Measurements from ENCODE around the gene ZNF112. TPM values are rescaled to one million over a fixed set of nuclear protein-coding genes. Genes with fewer than 3 reads are reported as not detected.

Gene ZNF112
- total RNA-seq, 1 experiment from 2014 or later = 3.3 TPM

GRCh38 chr19:44308011-44308410, 48.5 kb downstream of the ZNF112 start:
- H3K56ac ChIP-seq (ENCODE audit: insufficient read length, low read depth, low read length) = no peak overlapping the region
- H3K23ac ChIP-seq (ENCODE audit: insufficient read length, low read depth, low read length) = no peak overlapping the region
- H2AK5ac ChIP-seq (ENCODE audit: insufficient read length, low read length) = no peak overlapping the region
- H3K14ac ChIP-seq (ENCODE audit: insufficient read depth, low read length) = no peak overlapping the region
- H3K4me2 ChIP-seq (ENCODE audit: insufficient read depth, insufficient read length, low read length) = no peak overlapping the region
- H3T11ph ChIP-seq (ENCODE audit: low read length) = no peak overlapping the region
- H3K4me1 ChIP-seq (ENCODE audit: insufficient read depth, low read length) = no peaks in the 10 kb centered on the region
- Mint-ChIP-seq H3K27ac (no peak overlapping the region), H3K36me3 (ENCODE audit: insufficient read depth in 1 of 3, low read depth in 3 of 3) (peaks cover 0 to 4% (median 3%) of the 10 kb centered on the region in 3 experiments; a peak in 3 of 7 replicates), H3K4me3 (no peak overlapping the region), H3K27me3 (ENCODE audit: low read depth) (peaks cover 7% of the 10 kb centered on the region), H3K9me3 (peaks cover 44 to 47% of the 10 kb centered on the region in 2 experiments), H3K4me1 (peaks cover 0 to 11% of the 10 kb centered on the region in 2 experiments; a peak in 3 of 4 replicates)
- no peak overlapping the region for H2BK20ac ChIP-seq (ENCODE audit: low read depth, low read length, poor library complexity, severe bottlenecking)
- peaks cover 3% of the 10 kb centered on the region for H3K23me2 ChIP-seq (ENCODE audit: insufficient read length, low read depth, low read length, poor library complexity, severe bottlenecking)
- H4K20me1 ChIP-seq (ENCODE audit: control insufficient read depth, insufficient read depth, insufficient read length) = no peaks in the 10 kb centered on the region
- no peak overlapping the region for H2BK12ac ChIP-seq (ENCODE audit: insufficient read length, low read depth, low read length)
- H2BK5ac ChIP-seq (ENCODE audit: insufficient read length, low read length) = no peak overlapping the region
- no peak overlapping the region for H3K27ac ChIP-seq (ENCODE audit: insufficient read length, low read depth, low read length)
- no peak overlapping the region for H4K91ac ChIP-seq (ENCODE audit: insufficient read length, low read depth, low read length)
- no peak overlapping the region for H2BK15ac ChIP-seq (ENCODE audit: low read depth, low read length)
- no peaks in the 10 kb centered on the region for H3K9me3 ChIP-seq (ENCODE audit: control insufficient read depth, low read depth, low read length)
- H4K5ac ChIP-seq (ENCODE audit: insufficient read length, low read depth, low read length) = no peak overlapping the region
- H2BK120ac ChIP-seq (ENCODE audit: low read depth, low read length, poor library complexity, severe bottlenecking) = no peak overlapping the region
- no peak overlapping the region for H3K4ac ChIP-seq (ENCODE audit: low read depth, low read length)
- H3K27me3 ChIP-seq (ENCODE audit: insufficient read depth, low read length) = no peaks in the 10 kb centered on the region
- no peak overlapping the region for H4K8ac ChIP-seq (replicated peaks; ENCODE audit: insufficient read length, low read depth, low read length)
- no peak for TF ChIP-seq CTCF (conservative IDR thresholded peaks at IDR 0.05)
- no peak overlapping the region for H3K9ac ChIP-seq (ENCODE audit: extremely low read depth, insufficient read length, low read length)
- no peak overlapping the region for H3K18ac ChIP-seq (ENCODE audit: insufficient read length, low read depth, low read length)
- no peaks in the 10 kb centered on the region for H3K79me2 ChIP-seq (ENCODE audit: insufficient read depth, low read length)
- DNase-seq = no peak
- no CpG with 5 or more reads among the region's 3 CpGs for WGBS (ENCODE audit: extremely low coverage, insufficient read length, low lambda C conversion rate)
- H3K79me1 ChIP-seq (ENCODE audit: insufficient read depth, low read depth, low read length, poor library complexity, severe bottlenecking) = no peaks in the 10 kb centered on the region
- H2AFZ ChIP-seq (ENCODE audit: low read length) = no peak overlapping the region
